ENCODE results near the gene BMPR2.
"Not testable (repeated sequence)": the region's sequence is repeated elsewhere in the genome, so short reads cannot be mapped to it uniquely, and the experiment has no call there.

The BMPR2 gene

DNA sequence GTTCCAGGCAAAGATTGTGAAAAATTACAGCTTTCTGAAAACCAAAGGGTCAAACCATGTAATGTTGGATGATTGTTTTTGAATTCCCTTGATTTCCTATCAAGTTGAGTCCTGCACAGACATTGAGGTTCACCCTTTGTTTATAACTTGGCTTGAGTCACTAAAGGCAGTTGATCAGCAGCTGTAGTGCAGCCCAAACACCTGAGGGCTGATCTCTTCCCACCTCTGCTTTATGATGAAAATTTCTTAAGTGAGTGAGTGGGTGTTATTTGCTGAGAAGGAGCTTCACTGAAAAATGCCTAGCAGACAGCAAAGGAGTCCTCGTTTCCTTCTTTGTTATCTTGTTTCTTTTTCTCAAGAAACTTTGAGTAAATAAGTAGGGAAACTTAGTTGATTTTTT lies 31.9 kb upstream of the BMPR2 start:
- TF ChIP-seq, protein P1, sequence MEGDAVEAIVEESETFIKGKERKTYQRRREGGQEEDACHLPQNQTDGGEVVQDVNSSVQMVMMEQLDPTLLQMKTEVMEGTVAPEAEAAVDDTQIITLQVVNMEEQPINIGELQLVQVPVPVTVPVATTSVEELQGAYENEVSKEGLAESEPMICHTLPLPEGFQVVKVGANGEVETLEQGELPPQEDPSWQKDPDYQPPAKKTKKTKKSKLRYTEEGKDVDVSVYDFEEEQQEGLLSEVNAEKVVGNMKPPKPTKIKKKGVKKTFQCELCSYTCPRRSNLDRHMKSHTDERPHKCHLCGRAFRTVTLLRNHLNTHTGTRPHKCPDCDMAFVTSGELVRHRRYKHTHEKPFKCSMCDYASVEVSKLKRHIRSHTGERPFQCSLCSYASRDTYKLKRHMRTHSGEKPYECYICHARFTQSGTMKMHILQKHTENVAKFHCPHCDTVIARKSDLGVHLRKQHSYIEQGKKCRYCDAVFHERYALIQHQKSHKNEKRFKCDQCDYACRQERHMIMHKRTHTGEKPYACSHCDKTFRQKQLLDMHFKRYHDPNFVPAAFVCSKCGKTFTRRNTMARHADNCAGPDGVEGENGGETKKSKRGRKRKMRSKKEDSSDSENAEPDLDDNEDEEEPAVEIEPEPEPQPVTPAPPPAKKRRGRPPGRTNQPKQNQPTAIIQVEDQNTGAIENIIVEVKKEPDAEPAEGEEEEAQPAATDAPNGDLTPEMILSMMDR (conservative IDR thresholded peaks at IDR 0.05; ENCODE audit: low read depth, low read length): no peak
- DNase-seq (ENCODE audit: low read depth): peak; percentile 15
- H3K4me3 ChIP-seq (ENCODE audit: low read depth, low read length): no peak overlapping the region

DNA sequence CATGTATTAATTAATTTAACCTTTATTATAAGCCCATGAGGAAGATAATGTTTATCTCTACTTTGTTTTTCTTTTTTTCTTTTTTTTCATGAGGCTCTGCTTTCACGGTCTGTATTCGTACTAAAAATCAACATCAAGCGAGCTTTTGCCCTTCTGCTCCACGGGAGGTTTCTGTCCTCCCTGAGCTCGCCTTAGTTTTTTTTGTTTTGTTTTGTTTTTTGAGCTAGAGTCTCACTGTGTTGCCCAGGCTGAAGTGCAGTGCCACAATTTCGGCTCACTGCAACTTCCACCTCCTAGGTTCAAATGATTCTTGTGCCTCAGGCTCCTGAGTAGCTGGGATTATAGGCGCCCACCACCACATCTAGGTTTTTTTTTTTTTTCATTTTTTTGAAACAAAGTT lies 29.9 kb upstream of the BMPR2 start:
- TF ChIP-seq, protein P1 (conservative IDR thresholded peaks at IDR 0.05; ENCODE audit: low read depth, low read length): no peak
- peak; percentile 10 for DNase-seq (ENCODE audit: low read depth)
- H3K4me3 ChIP-seq (ENCODE audit: low read depth, low read length): no peak overlapping the region

DNA sequence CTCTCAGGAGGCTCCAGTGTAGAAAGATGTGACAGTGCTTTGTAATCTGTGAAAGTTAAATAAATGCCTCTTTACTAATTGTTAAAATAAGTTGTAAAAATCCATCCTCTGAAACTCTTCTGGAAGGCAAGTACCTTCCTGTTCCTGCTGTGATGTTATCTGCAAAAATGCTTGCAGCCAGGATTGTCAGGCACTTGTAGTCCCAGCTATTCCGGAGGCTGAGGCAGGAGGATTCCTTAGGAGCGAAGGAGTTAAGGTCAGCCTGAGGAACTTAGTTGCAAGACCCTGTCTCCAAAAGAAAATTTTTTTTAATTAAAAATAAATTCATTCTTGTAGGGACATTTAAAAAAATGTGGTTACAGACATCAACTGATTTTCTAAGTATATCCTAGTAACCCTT lies 22.7 kb upstream of the BMPR2 start:
- TF ChIP-seq, protein P1 (conservative IDR thresholded peaks at IDR 0.05; ENCODE audit: low read depth, low read length): no peak
- no peak for DNase-seq (ENCODE audit: low read depth)
- no peak overlapping the region for H3K4me3 ChIP-seq (ENCODE audit: low read depth, low read length)

DNA sequence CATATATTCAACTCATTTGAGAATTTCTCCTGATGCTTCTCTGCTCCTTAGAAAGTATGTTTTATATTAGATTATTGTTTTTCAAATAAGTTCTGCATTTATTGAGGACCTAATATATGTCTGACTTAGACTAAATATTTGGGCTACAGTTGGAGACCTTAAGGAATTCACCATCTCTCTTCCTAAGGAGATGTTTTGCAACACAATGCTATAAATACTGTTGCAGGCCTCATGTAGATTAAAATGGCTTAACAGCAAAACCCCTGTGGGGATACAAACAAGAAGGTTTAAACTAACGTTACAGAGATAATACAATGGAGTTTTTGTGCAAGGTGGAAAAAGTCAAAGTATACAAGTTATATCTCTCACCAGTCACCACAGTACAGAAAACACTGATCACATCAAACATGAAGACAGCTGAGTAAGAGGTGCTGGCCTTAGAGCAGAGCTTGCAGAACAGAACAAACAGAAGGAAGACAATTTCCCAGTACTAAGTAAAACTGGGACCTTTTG lies 20.1 kb upstream of the BMPR2 start:
- TF ChIP-seq, protein P1 (conservative IDR thresholded peaks at IDR 0.05; ENCODE audit: low read depth, low read length): no peak
- no peak overlapping the region for H3K4me3 ChIP-seq (ENCODE audit: low read depth, low read length)
- DNase-seq (ENCODE audit: low read depth): no peak

DNA sequence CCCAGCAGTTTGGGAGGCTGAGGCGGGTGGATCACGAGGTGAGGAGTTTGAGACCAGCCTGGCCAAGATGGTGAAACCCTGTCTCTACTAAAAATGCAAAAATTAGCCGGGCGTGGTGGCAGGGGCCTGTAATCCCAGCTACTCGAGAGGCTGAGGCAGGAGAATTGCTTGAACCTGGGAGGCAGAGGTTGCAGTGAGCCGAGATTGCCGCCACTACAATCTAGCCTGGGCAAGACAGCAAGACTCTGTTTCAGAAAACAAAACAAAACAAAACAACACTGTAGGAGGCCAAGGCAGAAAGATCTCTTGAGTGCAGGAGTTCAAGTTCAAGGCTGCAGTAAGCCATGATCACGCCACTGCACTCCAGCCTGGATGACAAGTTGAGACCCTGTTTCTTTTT lies 17.2 kb upstream of the BMPR2 start:
- not testable (repeated sequence) for H3K4me3 ChIP-seq (ENCODE audit: low read depth, low read length)

DNA sequence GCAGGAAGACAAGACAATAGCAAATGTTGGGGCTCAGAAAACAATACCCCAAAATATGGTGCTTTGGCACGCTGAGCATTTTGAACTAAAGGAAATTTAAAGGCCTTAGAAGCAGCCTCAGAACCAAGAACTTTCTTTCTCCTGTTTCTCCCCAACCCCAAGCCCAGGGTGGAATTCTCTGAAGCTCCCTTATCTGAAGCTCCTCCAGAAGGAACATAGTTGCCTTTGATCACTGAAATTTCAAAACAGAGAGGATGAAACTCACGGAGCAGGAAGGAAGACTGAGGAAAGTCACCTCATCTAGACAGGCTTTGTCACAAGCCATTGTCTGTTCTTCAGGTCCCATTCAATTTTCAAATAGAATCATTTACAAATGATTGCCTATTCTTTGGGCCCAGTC lies 15.5 kb upstream of the BMPR2 start:
- TF ChIP-seq, protein P1 (conservative IDR thresholded peaks at IDR 0.05; ENCODE audit: low read depth, low read length): no peak
- DNase-seq (ENCODE audit: low read depth): no peak
- no peak overlapping the region for H3K4me3 ChIP-seq (ENCODE audit: low read depth, low read length)

More for the DNA sequence above, 17.2 kb upstream of the BMPR2 start:
- not testable (repeated sequence) for DNase-seq (ENCODE audit: low read depth)

DNA sequence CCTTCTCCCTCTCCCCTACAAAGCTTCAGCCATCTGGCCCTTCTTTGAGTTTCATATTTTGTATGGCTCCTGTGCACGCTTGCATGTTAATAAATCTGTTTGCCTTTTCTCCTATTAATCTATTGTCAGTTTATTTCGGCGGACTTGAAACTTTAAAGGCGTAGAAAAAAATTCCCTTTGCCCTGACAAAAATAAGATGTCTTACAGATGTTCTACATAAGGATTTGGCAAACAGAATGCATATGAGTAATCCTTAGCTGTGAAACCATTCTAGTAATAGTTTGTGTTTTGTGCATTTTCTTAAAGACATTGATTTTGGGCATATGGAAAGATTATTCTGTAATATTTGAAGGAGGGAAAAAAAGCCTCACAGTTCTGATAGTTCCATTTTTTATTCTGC lies 15.0 kb upstream of the BMPR2 start:
- no peak overlapping the region for H3K4me3 ChIP-seq (ENCODE audit: low read depth, low read length)
- DNase-seq (ENCODE audit: low read depth): no peak
- TF ChIP-seq, protein P1 (conservative IDR thresholded peaks at IDR 0.05; ENCODE audit: low read depth, low read length): no peak
